SU-DHL-6 (cell line): ENCODE data around the gene SLC25A48.

Source experiments
- H2AFZ ChIP-seq: fragments of 200-600 bp; sonication (generic); 2 replicates; pipeline ENCODE4 v1.6.1; 2014; ENCODE audit warnings: low read depth, mild to moderate bottlenecking, moderate library complexity, mixed read lengths, antibody characterized with exemption, low read length; ENCODE audit not compliant: severe bottlenecking
- H3F3A ChIP-seq: fragments of 200-600 bp; shearing (Covaris generic); 2 replicates; pipeline ENCODE4 v1.6.0; 2016; ENCODE audit warnings: antibody characterized with exemption, mild to moderate bottlenecking; ENCODE audit not compliant: insufficient read depth
- H3K27ac ChIP-seq: fragments of 200-600 bp; sonication (generic); 2 replicates; pipeline ENCODE4 v1.5.1; 2016; ENCODE audit warnings: low read depth, mild to moderate bottlenecking, low read length, moderate library complexity, mixed read lengths
- H3K27me3 ChIP-seq: fragments of 200-600 bp; sonication (generic), shearing (Covaris generic); 2 replicates; pipeline ENCODE4 v1.6.0; 2014; ENCODE audit warnings: mild to moderate bottlenecking, low read length
- H3K36me3 ChIP-seq: fragments of 200-600 bp; sonication (generic); 2 replicates; pipeline ENCODE4 v1.6.1; 2014; ENCODE audit warnings: mild to moderate bottlenecking, low read length, mixed read lengths
- H3K4me2 ChIP-seq: fragments of 300-600, 200-600 bp; shearing (Covaris generic), sonication (generic); 2 replicates; pipeline ENCODE4 v1.6.0; 2014; ENCODE audit warnings: low read length, low read depth, mild to moderate bottlenecking; ENCODE audit not compliant: poor library complexity, severe bottlenecking
- H3K4me3 ChIP-seq: fragments of 200-600 bp; sonication (generic); 2 replicates; pipeline ENCODE4 v1.5.1; 2014; ENCODE audit warnings: antibody characterized with exemption, low read length, mild to moderate bottlenecking, mixed read lengths; ENCODE audit not compliant: insufficient read depth, poor library complexity, severe bottlenecking
- H3K79me2 ChIP-seq: fragments of 200-600 bp; sonication (generic); 2 replicates; pipeline ENCODE4 v1.6.1; 2014; ENCODE audit warnings: mild to moderate bottlenecking, low read length, moderate library complexity; ENCODE audit not compliant: insufficient read depth
- H3K9ac ChIP-seq: fragments of 200-600 bp; sonication (generic); 2 replicates; pipeline ENCODE4 v1.7.0; 2014; ENCODE audit warnings: mild to moderate bottlenecking, low read length
- H3K9me2 ChIP-seq: fragments of 200-600 bp; sonication (generic); replicated peaks from 2 replicates; pipeline ENCODE4 v1.6.1; 2014; ENCODE audit warnings: low read length; ENCODE audit not compliant: insufficient read depth
- H3K9me3 ChIP-seq: fragments of 200-600 bp; sonication (generic); 2 replicates; pipeline ENCODE4 v1.6.1; 2014; ENCODE audit warnings: low read length, mixed read lengths; ENCODE audit not compliant: insufficient read depth
- H4K20me1 ChIP-seq: fragments of 200-600 bp; sonication (generic); 2 replicates; pipeline ENCODE4 v1.6.1; 2014; ENCODE audit warnings: low read depth, mild to moderate bottlenecking, antibody characterized with exemption, low read length, moderate library complexity, mixed read lengths
- CTCF ChIP-seq: fragments of 200-600 bp; sonication (generic); IDR thresholded peaks from one replicate; pipeline ENCODE4 v1.5.1; 2017; ENCODE audit warnings: antibody characterized with exemption, mild to moderate bottlenecking, low read length, moderate library complexity; ENCODE audit not compliant: insufficient read depth, poor library complexity, severe bottlenecking
- EZH2phosphoT487 ChIP-seq: fragments of 200-600 bp; sonication (generic), shearing (Covaris generic); conservative IDR thresholded peaks from 2 replicates; pipeline ENCODE4 v1.6.1; 2018; ENCODE audit warnings: mild to moderate bottlenecking, antibody characterized with exemption, low read length, moderate library complexity, mixed read lengths

SLC25A48 gene

GRCh38 chr5:135822959-135823358 lies 11.5 kb upstream of the SLC25A48 start:
- Histone ChIP-seq H3K79me2 (no peaks in the 10 kb centered on the region), H3K9me3 (no peaks in the 10 kb centered on the region), H3K4me2 (no peak overlapping the region), H4K20me1 (no peaks in the 10 kb centered on the region), H3K9ac (no peak overlapping the region), H3K9me2 (no peaks in the 10 kb centered on the region), H2AFZ (no peak overlapping the region), H3K27ac (no peak overlapping the region), H3K4me3 (no peak overlapping the region), H3K27me3 (no peaks in the 10 kb centered on the region), H3F3A (no peaks in the 10 kb centered on the region), H3K36me3 (no peaks in the 10 kb centered on the region)
- TF ChIP-seq CTCF (no peak), EZH2phosphoT487 (no peak)

GRCh38 chr5:135823881-135824280 lies 10.6 kb upstream of the SLC25A48 start:
- Histone ChIP-seq H3K27me3 (no peaks in the 10 kb centered on the region), H3K9me2 (no peaks in the 10 kb centered on the region), H3K79me2 (no peaks in the 10 kb centered on the region), H3K9ac (no peak overlapping the region), H4K20me1 (no peaks in the 10 kb centered on the region), H3K9me3 (no peaks in the 10 kb centered on the region), H3K27ac (no peak overlapping the region), H2AFZ (no peak overlapping the region), H3K4me2 (no peak overlapping the region), H3F3A (no peaks in the 10 kb centered on the region), H3K36me3 (no peaks in the 10 kb centered on the region), H3K4me3 (no peak overlapping the region)
- no peak for TF ChIP-seq EZH2phosphoT487
- no peak for TF ChIP-seq CTCF

GRCh38 chr5:135824541-135825041 lies 9.9 kb upstream of the SLC25A48 start:
- Histone ChIP-seq H3K9me2 (no peaks in the 10 kb centered on the region), H3K27me3 (no peaks in the 10 kb centered on the region), H3K36me3 (no peaks in the 10 kb centered on the region), H3K4me3 (no peak overlapping the region), H3K9ac (no peak overlapping the region), H2AFZ (no peak overlapping the region), H3K9me3 (no peaks in the 10 kb centered on the region), H3K27ac (no peak overlapping the region), H3K79me2 (no peaks in the 10 kb centered on the region), H3K4me2 (no peak overlapping the region), H3F3A (no peaks in the 10 kb centered on the region), H4K20me1 (no peaks in the 10 kb centered on the region)
- no peak for TF ChIP-seq EZH2phosphoT487
- TF ChIP-seq CTCF = no peak
